PC-3 (cell line): ENCODE measurements around the gene TJP3.

ENCODE experiments used
- CTCF ChIP-seq: fragments of 300-600 bp; sonication (generic); conservative IDR thresholded peaks from 2 replicates; pipeline ENCODE4 v1.5.1; 2017; ENCODE audit warnings: antibody characterized with exemption, low read depth, mild to moderate bottlenecking, low read length
- EZH2 ChIP-seq: fragments of 300-600 bp; sonication (generic); IDR thresholded peaks from one replicate; pipeline ENCODE4 v1.6.1; 2017; ENCODE audit warnings: antibody characterized with exemption, mild to moderate bottlenecking, low read length; ENCODE audit not compliant: unreplicated experiment
- EZH2phosphoT487 ChIP-seq: fragments of 300-600 bp; sonication (generic); IDR thresholded peaks from 2 replicates; pipeline ENCODE4 v1.6.1; 2018; ENCODE audit warnings: mild to moderate bottlenecking, antibody characterized with exemption, low read length, borderline replicate concordance

- TF ChIP-seq CTCF (no peak), EZH2phosphoT487 (no peak), EZH2 (no peak)
These were observed 30.5 kb downstream of the TJP3 start for GRCh38 chr19:3738477-3739220.
